Vagina (tissue), 2 donors: ENCODE measurements around the gene GPR63.

Source experiments
- POLR2A ChIP-seq, 2 donors: fragments of 450-650 bp; IDR thresholded peaks; one replicate each; pipeline ENCODE4 v1.6.1; 2017; ENCODE audit warnings: antibody characterized with exemption in 2 of 2, mild to moderate bottlenecking in 2 of 2, moderate library complexity in 2 of 2
- TF ChIP-seq, protein P1 (sequence below), 3 experiments: fragments of 450-650 bp in 2 of 3; fragments of 200-600 bp in 1 of 3; sonication (generic) in 1 of 3; IDR thresholded peaks; one replicate each; pipeline ENCODE4 v1.5.1; 2017 to 2019; ENCODE audit warnings: antibody characterized with exemption in 3 of 3, mild to moderate bottlenecking in 2 of 3, moderate library complexity in 2 of 3

DNA sequence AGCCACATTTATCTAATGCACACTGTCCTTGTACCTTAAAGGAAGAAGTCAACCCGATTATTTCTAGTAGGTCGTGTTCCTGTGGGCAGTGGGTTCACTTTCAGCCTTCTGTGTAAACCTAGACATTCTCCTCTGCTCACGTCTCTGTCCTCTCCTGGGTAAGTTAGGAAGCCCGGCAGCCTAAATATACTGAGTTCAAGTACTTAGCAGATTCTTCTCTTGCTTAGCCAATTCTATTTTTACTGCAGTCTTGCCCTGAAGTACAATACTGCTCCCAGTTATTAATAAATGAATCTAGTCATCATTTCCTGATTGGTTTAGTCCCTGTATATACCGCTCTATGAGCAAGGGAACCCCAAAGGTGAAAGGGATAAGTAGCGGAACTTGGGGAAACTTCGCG lies 14.6 kb upstream of the GPR63 start:
- TF ChIP-seq, protein P1, sequence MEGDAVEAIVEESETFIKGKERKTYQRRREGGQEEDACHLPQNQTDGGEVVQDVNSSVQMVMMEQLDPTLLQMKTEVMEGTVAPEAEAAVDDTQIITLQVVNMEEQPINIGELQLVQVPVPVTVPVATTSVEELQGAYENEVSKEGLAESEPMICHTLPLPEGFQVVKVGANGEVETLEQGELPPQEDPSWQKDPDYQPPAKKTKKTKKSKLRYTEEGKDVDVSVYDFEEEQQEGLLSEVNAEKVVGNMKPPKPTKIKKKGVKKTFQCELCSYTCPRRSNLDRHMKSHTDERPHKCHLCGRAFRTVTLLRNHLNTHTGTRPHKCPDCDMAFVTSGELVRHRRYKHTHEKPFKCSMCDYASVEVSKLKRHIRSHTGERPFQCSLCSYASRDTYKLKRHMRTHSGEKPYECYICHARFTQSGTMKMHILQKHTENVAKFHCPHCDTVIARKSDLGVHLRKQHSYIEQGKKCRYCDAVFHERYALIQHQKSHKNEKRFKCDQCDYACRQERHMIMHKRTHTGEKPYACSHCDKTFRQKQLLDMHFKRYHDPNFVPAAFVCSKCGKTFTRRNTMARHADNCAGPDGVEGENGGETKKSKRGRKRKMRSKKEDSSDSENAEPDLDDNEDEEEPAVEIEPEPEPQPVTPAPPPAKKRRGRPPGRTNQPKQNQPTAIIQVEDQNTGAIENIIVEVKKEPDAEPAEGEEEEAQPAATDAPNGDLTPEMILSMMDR (IDR thresholded peaks at IDR 0.05) = no peak
- no peak for TF ChIP-seq POLR2A (IDR thresholded peaks at IDR 0.05)
